Activated naive CD4-positive, alpha-beta T cell treated with anti-CD3 and anti-CD28 coated beads, Interleukin-2, amount 50 U/mL, for 24 hours (primary cell): ENCODE data around the gene VPS4A.
"Not testable (repeated sequence)": the region's sequence is repeated elsewhere in the genome, so short reads cannot be mapped to it uniquely, and the experiment has no call there.

Experiments used
- H3K27ac Mint-ChIP-seq: one replicate; pipeline ENCODE4 v1.8.0; 2021; ENCODE audit warnings: mild to moderate bottlenecking, mixed read lengths
- H3K27me3 Mint-ChIP-seq: one replicate; pipeline ENCODE4 v1.8.0; 2021; ENCODE audit warnings: mixed read lengths
- H3K36me3 Mint-ChIP-seq: one replicate; pipeline ENCODE4 v1.8.0; 2021; ENCODE audit warnings: mixed read lengths
- H3K4me1 Mint-ChIP-seq: one replicate; pipeline ENCODE4 v1.8.0; 2021; ENCODE audit warnings: mixed read lengths
- H3K4me3 Mint-ChIP-seq: one replicate; pipeline ENCODE4 v1.8.0; 2021; ENCODE audit warnings: mild to moderate bottlenecking, mixed read lengths
- H3K9me3 Mint-ChIP-seq: one replicate; pipeline ENCODE4 v1.8.0; 2021; ENCODE audit warnings: mixed read lengths

Gene VPS4A

DNA sequence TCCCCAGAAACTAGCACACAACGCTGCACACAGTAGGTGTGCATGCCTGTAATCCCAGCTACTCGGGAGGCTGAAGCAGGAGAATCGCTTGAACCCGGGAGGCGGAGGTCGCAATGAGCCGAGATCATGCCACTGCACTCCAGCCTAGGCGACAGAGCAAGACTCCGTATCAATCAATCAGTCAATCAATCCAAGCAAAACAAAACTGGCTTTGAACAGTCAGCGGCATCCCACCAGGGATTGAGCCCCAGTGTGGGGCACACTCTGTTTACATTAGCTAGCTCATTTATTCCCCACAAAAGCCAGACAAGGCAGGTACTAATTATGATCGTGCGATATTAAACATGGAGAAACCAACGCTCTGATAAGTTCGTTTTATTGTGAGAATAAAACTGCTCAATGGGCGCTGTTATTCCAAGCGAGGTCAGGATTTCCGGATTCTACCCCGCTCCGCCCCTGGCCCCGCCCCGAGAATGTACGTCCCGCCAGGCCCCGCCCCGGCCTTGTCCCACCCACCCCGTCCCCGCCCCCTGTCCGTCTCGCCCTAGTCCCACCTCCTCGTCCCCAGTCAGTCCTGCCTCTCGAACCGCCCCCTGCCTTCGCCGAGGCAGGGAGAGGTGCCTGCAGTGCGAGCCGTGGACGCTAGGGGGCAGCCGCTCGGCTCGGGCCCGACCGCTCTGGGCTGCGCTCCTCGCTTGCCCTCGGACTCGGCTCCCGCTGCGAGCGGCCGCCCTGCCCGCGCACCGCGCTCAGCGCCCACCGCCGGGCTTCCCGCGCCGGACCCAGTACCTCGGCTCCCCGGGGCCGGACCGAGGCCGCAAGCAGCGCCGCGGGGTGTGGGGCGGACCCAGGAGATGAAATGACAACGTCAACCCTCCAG is at the start of gene VPS4A:
VPS4A (plus strand) TSS at position 698 of the 880 bp plus-strand sequence; CDS start at position 860, 162 bp downstream.
- Mint-ChIP-seq H3K27me3 (no peaks in the 10 kb centered on the region), H3K27ac (peak within 1 kb of the TSS; percentile 100), H3K4me3 (peak within 1 kb of the TSS; percentile 99), H3K9me3 (no peaks in the 10 kb centered on the region), H3K4me1 (peaks cover 30% of the 10 kb centered on the region), H3K36me3 (peaks cover 5% of the 10 kb centered on the region)

DNA sequence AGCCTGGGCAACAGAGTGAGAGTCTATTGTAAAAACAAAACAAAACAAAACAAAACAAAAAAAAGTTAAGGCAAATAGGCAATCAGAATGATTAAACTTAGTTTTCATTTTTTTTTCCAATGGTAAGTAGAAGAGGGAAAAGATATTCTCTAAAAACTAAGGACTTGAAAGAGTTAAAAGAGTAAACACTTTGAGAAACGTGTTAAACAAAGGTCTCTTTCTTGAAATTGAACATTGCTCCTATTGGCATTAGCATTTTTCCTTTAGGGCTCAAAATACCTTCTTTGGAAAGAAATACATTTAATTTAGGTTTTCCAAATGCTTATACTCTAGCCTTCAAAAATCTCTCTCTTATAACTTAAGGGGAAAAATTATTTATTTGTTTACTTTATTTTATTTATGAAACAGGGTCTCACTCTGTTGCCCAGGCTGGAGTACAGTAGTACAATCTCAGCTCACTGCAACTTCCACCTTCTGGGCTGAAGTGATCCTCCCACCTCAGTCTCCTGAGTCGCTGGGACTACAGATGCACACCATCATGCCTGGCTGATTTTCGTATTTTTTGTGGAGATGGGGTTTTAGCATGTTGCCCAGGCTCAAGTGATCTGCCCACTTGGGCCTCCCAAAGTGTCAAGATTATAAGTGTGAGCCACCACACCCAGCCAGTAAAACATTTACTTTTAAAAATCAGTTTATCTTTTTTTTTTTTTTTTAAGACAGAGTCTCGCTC is 44.7 kb upstream of the VPS4A start:
- no peaks in the 10 kb centered on the region for H3K36me3 Mint-ChIP-seq

DNA sequence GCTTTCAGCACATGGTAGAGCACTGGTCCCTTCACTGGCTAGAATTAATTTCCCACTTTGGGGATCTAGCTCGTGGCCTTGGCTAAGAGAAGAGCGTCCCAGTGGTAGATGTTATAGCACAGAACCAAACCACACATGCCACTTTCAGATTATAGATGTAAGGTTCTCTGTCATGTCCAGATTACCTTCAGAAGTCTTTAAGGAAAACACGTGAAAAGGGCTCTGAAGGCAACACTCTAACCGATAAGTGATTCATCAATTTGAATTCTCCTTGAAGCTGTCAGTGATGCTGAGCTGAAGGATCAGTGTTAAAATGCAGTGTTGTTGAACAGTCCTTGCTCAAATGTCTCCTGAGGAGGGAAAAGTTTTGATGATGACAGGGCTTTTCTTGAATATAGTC is 43.5 kb upstream of the VPS4A start:
- no peaks in the 10 kb centered on the region for H3K4me1 Mint-ChIP-seq
- H3K36me3 Mint-ChIP-seq: no peaks in the 10 kb centered on the region
- no peak overlapping the region for H3K27ac Mint-ChIP-seq
- no peak overlapping the region for H3K4me3 Mint-ChIP-seq
- no peaks in the 10 kb centered on the region for H3K9me3 Mint-ChIP-seq
- no peaks in the 10 kb centered on the region for H3K27me3 Mint-ChIP-seq

More for the DNA sequence above, 44.7 kb upstream of the VPS4A start:
- Mint-ChIP-seq H3K27ac (no peak overlapping the region), H3K4me3 (no peak overlapping the region), H3K4me1 (no peaks in the 10 kb centered on the region), H3K27me3 (no peaks in the 10 kb centered on the region), H3K9me3 (no peaks in the 10 kb centered on the region)

DNA sequence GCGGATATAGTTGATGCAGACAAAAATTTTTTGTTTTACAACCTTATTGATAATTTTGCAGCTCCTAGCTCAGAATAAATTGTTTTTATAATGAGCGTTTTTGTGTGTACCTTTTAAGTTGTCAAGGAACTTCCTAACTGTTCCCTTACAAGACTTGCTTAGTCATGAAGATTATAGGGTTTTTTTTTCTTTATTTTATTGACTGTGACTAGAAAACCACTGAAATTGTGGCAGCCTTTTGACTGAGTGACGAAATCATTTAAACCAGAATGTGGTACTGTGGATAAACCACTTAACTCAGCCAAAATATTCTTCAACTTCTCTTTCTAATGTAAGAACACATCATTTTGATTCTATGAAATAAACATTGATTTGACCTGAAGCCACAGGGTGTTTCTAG is 40.8 kb upstream of the VPS4A start:
- Mint-ChIP-seq H3K4me3 (no peak overlapping the region), H3K27ac (no peak overlapping the region), H3K36me3 (no peaks in the 10 kb centered on the region), H3K27me3 (no peaks in the 10 kb centered on the region), H3K4me1 (no peaks in the 10 kb centered on the region), H3K9me3 (no peaks in the 10 kb centered on the region)

DNA sequence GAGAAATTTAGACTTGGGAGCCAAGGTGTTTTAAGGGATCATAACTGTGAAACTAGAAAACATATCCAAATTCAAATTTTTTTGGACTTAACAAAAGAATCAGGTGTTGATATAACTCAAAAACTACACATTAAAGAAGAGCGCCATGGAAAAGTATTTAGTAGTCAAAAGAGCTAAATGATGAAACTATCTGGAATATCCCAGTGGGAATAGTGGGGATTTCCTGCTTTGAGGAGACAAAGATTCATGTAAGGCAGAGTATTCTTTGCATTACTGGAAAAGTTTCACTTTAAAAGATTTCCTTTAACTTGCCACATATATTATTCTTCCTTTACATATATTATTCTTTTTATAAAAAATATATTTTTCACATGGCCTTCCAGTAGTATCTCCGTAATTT is 40.3 kb upstream of the VPS4A start:
- H3K27ac Mint-ChIP-seq: no peak overlapping the region

DNA sequence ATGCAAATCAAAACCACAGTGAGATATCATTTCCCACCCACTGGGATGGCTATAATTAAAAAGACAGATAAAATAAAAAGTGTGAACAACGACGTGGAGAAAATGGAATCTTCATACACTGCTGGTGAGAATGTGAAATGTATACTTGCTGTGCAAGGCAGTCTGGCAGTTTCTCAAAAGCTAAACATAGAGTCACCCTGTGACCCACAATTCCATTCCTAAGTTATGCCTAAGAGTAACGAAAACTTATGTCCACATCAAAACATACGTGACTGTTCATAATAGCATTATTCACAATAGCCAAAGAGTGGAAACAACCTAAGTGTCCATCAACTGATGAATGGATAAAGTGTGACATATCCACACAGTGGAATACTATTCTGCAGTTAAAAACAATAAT is 38.1 kb upstream of the VPS4A start:
- Mint-ChIP-seq H3K27me3 (no peaks in the 10 kb centered on the region), H3K27ac (no peak overlapping the region), H3K4me1 (no peaks in the 10 kb centered on the region), H3K9me3 (no peaks in the 10 kb centered on the region), H3K4me3 (no peak overlapping the region), H3K36me3 (no peaks in the 10 kb centered on the region)

More for the DNA sequence above, 40.3 kb upstream of the VPS4A start:
- H3K36me3 Mint-ChIP-seq: no peaks in the 10 kb centered on the region
- no peaks in the 10 kb centered on the region for H3K4me1 Mint-ChIP-seq
- H3K4me3 Mint-ChIP-seq: no peak overlapping the region
- H3K27me3 Mint-ChIP-seq: no peaks in the 10 kb centered on the region
- no peaks in the 10 kb centered on the region for H3K9me3 Mint-ChIP-seq

DNA sequence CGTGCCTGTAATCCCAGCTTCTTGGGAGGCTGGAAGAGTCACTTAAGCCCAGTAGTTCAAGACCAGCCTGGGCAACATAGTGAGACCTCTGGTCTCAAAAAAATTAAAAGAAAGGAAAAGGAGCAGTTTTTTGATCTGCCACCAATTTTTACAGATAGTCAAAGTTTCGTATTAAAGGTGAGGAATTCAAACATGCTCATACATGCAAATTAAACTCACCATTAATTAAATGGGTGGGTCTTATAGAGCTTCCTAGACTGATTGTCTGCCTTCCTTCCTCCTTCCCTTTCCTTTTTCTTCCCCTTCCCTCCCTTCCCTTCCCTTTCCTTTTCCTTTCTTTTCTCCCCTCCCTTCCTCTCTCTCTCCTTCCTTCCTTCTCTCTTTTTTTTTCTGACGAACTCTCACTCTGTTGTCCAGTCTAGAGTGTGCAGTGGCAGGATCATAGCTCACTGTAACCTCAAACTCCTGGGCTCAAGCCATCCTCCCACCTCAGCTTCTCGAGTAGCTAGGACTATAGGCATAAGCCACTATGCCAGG is 36.4 kb upstream of the VPS4A start:
- no peak overlapping the region for H3K4me3 Mint-ChIP-seq

DNA sequence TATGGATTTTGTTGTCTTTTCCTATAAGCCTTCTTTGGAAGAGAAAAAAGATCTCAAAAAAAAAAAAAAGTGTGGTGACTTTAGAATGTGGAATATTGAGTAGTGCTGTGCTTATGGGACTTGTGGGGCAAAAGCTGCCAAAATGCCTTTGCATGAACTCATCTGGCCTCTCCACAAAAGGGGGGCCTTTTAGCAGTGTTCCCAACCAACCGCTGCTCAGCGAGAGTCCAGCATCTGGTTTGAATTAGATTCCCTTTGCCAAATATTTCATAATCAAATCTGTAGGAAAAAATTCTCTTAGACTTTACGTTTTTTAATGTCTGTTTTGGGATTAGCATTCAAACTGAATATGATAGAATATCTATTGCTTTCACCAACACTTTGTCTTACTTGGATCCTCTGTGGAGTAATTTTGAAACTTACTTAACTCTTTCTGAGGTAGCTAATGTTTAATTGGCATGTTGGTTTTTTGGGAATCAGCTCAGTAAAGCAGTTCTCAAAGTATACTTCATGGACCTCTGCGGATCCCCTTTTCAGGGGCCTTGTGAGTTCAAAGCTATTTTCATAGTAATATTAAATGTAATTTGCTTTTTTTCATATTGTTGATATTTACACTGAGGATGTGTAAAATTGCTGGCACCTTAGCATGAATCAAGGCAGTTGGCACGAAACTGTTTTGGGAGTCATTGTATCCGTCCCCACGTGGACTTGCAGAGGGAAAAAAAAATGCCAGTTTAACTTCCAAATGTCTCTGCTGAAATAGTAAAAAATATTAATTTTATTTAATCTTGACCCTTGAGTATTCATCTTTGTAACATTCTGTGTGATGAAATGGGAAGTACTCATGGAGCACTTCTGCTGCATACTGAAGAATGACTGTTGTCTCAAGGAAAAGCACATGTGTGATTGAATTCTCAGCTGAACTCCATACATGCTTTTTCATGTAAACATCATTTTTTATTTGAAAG is 34.7 kb upstream of the VPS4A start:
- H3K4me1 Mint-ChIP-seq: no peaks in the 10 kb centered on the region
- no peak overlapping the region for H3K4me3 Mint-ChIP-seq
- no peak overlapping the region for H3K27ac Mint-ChIP-seq
- H3K36me3 Mint-ChIP-seq: no peaks in the 10 kb centered on the region
- no peaks in the 10 kb centered on the region for H3K27me3 Mint-ChIP-seq
- no peaks in the 10 kb centered on the region for H3K9me3 Mint-ChIP-seq

More for the DNA sequence above, 36.4 kb upstream of the VPS4A start:
- no peaks in the 10 kb centered on the region for H3K36me3 Mint-ChIP-seq
- peak overlapping the region; percentile 80 for H3K27ac Mint-ChIP-seq
- H3K9me3 Mint-ChIP-seq: no peaks in the 10 kb centered on the region
- no peaks in the 10 kb centered on the region for H3K4me1 Mint-ChIP-seq
- H3K27me3 Mint-ChIP-seq: no peaks in the 10 kb centered on the region

DNA sequence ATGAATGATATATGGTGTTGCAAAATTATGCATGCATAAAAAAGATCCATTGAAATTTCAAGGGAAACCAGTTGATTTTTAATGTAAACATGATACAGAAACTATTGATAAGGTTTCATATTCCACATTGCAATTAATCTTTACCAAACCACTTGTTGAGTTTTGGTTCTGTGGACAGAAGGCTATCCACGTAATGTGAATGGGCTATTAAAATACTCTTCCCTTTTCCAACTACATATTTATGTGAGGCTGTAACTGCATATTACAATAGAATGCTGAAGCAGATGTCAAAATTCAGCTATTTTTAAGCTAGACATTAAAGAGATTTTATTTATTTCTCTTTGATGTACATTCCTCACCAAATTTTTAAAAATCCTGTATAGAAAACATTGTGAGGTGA is 33.7 kb upstream of the VPS4A start:
- H3K27ac Mint-ChIP-seq: no peak overlapping the region
- H3K4me3 Mint-ChIP-seq: no peak overlapping the region
- no peaks in the 10 kb centered on the region for H3K9me3 Mint-ChIP-seq
- H3K4me1 Mint-ChIP-seq: no peaks in the 10 kb centered on the region
- no peaks in the 10 kb centered on the region for H3K36me3 Mint-ChIP-seq
- H3K27me3 Mint-ChIP-seq: no peaks in the 10 kb centered on the region

DNA sequence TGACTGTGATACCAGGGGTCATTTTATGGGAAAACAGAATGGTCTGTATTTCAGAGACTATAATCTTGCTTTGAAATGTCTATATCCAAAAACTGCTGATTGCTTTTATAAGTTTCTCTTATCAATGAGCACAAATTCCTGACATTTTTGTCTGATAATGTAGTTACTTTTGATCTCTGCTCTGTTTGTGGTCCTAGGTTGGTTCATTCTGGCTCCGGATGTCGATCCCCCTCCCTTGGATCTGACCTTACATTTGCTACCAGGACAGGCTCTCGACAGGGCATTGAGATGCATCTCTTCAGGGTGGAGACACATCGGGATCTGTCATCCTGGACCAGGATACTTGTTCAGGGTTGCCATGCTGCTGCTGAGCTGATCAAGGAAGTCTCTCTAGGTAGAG is 27.3 kb upstream of the VPS4A start:
- H3K4me1 Mint-ChIP-seq: no peaks in the 10 kb centered on the region
- H3K27ac Mint-ChIP-seq: no peak overlapping the region
- no peaks in the 10 kb centered on the region for H3K27me3 Mint-ChIP-seq
- H3K4me3 Mint-ChIP-seq: no peak overlapping the region
- no peaks in the 10 kb centered on the region for H3K36me3 Mint-ChIP-seq
- H3K9me3 Mint-ChIP-seq: no peaks in the 10 kb centered on the region

DNA sequence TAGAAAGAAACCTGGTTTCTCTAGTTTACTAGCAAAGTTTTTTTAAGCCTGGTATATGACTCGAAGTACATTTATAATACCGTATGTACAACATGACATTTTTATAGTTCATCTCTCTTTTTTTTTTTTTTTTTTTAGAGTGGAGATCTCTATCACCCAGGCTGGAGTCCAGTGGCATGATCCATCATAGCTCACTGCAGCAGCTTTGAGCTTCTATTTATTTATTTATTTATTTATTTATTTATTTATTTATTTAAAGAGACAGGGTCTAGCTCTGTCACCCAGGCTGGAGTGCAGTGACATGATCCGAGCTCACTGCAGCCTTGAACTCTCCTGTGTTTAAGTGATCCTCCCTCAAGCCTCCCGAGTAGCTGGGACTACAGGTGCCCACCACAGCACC is 25.9 kb upstream of the VPS4A start:
- Mint-ChIP-seq H3K36me3 (no peaks in the 10 kb centered on the region), H3K4me3 (no peak overlapping the region), H3K27me3 (no peaks in the 10 kb centered on the region), H3K4me1 (no peaks in the 10 kb centered on the region), H3K9me3 (no peaks in the 10 kb centered on the region), H3K27ac (no peak overlapping the region)

DNA sequence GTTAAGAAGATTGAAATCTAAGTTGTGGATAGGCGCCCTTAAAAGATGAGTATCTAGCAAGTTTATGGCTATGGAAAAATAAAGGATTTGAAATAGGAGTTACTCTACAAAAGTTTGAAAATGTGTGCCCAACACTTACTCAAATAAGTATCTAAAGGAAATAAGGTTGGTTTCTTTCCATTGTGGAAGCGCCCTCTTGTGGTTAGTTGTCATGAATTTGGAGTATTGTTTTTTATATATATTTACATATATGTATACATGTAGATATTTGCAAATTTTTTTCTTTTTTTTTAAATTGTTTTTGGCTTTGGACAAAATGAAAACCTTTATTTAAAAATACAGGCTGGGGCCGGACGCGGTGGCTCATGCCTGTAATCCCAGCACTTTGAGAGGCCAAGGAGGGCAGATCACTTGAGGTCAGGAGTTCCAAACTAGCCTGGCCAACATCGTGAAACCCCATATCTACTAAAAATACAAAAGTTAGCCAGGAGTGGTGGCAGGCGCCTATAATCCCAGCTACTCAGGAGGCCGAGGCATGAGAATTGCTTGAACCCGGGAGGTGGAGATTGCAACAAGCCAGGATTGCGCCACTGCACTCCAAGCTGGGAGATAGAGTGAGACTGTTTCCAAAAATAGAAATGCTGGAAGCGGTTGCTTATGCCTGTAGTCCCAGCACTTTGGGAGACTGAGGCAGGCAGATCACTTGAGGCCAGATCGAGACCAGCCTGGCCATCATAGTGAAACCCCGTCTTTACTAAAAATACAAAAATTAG is 24.0 kb upstream of the VPS4A start:
- no peaks in the 10 kb centered on the region for H3K4me1 Mint-ChIP-seq
- H3K27ac Mint-ChIP-seq: no peak overlapping the region
- no peaks in the 10 kb centered on the region for H3K36me3 Mint-ChIP-seq
- H3K27me3 Mint-ChIP-seq: no peaks in the 10 kb centered on the region
- no peaks in the 10 kb centered on the region for H3K9me3 Mint-ChIP-seq
- no peak overlapping the region for H3K4me3 Mint-ChIP-seq

DNA sequence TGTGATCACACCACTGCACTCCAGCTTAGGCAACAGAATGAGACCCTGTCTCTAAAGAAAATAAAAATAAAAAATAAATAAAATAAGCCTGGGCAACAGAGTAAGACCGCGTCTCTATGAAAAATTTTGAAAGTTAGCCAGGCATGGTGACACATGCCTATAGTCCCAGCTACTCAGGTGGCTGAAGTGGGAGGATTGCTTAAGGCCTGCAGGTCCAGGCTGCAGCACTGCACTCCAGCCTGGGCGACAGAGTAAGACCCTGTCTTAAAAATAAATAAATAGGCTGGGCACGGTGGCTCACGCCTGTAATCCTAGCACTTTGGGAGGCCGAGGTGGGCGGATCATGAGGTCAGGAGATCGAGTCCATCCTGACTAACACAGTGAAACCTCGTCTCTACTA is 19.5 kb upstream of the VPS4A start:
- not testable (repeated sequence) for H3K4me3 Mint-ChIP-seq, H3K9me3 Mint-ChIP-seq, H3K4me1 Mint-ChIP-seq, H3K27me3 Mint-ChIP-seq, H3K27ac Mint-ChIP-seq, H3K36me3 Mint-ChIP-seq

DNA sequence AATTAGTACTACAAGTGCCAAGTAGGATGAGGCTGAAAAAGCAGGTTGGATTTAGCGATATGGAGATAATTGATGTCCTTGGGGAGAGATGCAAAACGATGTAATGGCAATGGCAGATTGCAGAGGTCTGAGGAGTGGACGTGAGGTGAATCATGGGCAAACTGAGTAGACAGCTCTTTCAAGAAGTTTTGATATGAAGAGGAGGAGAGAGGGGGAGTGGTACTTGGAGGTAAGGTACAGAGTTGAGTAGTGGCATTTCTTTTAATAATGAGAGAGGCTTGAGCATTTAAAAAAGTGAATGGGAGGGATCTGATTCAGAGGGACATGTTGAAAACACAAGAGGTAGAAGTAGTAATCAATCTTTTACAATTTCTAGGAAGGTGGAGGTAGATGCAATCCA is 17.7 kb upstream of the VPS4A start:
- H3K27me3 Mint-ChIP-seq: no peaks in the 10 kb centered on the region
- H3K9me3 Mint-ChIP-seq: no peaks in the 10 kb centered on the region
- H3K36me3 Mint-ChIP-seq: no peaks in the 10 kb centered on the region
- H3K4me3 Mint-ChIP-seq: no peak overlapping the region
- no peak overlapping the region for H3K27ac Mint-ChIP-seq
- no peaks in the 10 kb centered on the region for H3K4me1 Mint-ChIP-seq

DNA sequence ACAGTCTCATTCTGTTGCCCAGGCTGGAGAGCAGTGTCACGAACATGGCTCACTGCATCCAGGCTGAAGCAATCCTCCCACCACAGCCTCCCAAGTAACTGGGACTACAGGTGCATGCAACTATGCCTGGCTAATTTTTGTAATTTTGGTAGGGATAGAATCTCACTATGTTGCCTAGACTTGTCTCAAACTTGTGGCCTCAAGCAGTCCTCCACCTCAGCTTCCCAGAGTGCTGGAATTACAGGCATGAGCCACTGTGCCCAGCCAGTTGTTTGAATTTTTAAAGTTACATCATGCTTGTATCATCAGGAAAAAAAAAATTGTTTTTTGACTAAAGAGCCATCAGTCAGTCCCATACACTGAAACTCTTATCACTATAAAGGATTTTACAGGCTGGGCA is 17.1 kb upstream of the VPS4A start:
- Mint-ChIP-seq H3K4me3 (no peak overlapping the region), H3K9me3 (no peaks in the 10 kb centered on the region), H3K27me3 (no peaks in the 10 kb centered on the region), H3K36me3 (no peaks in the 10 kb centered on the region), H3K4me1 (no peaks in the 10 kb centered on the region), H3K27ac (no peak overlapping the region)
